Measurements from ENCODE around the gene SUPT6H. TPM values are rescaled to one million over a fixed set of nuclear protein-coding genes. Genes with fewer than 3 reads are reported as not detected.

The SUPT6H gene
- total and polyA plus RNA-seq, 9 of the 15 experiments (the other 6 are each of a cell fraction or from before 2014, with no cell fraction given): 1.7 to 77.7 (median 49.2) TPM

DNA sequence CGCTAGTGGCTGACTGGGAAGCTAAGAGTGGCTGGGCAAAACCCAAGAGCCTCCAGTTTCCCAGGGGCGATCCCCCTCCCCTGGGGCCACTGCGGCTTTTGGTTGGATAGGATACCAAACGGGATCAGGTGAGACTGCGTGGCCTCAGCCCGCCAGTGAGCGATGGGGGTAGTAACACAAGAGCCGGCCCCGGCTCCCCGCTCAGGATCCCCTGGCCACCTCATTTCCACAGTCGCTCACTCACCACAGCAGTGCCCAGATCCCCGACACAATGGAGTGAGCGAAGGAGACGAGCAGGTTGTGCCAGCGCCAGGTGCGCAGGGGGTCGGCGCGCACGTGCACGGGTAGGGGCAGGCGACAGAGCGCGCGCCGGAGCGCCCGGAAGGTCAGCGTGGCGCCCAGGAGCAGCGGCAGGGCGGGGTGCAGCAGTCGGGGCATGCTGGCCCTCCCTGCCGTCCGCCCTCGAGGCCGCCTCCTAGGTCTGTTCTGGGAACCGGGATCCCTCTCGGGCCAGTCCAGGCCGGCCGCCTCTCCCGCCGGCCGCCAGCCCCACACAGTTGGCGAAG is 63.7 kb downstream of the SUPT6H start (continued):
- TF ChIP-seq, protein P1, sequence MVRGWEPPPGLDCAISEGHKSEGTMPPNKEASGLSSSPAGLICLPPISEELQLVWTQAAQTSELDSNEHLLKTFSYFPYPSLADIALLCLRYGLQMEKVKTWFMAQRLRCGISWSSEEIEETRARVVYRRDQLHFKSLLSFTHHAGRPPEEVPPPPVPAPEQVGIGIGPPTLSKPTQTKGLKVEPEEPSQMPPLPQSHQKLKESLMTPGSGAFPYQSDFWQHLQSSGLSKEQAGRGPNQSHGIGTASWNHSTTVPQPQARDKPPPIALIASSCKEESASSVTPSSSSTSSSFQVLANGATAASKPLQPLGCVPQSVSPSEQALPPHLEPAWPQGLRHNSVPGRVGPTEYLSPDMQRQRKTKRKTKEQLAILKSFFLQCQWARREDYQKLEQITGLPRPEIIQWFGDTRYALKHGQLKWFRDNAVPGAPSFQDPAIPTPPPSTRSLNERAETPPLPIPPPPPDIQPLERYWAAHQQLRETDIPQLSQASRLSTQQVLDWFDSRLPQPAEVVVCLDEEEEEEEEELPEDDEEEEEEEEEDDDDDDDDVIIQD (CRISPR knock-in tag; IDR thresholded peaks at IDR 0.05): no peak; the same call in 1 of the 2 replicates
- TF ChIP-seq ZNF184 (CRISPR knock-in tag; IDR thresholded peaks at IDR 0.05) (no peak), DACH1 (IDR thresholded peaks at IDR 0.05; ENCODE audit: partially characterized antibody) (no peak), HNRNPL (IDR thresholded peaks at IDR 0.05; ENCODE audit: low read depth, low read length) (peak; percentile 90), MAFK (IDR thresholded peaks at IDR 0.05; ENCODE audit: low read length) (no peak), ZNF280A (IDR thresholded peaks at IDR 0.05; ENCODE audit: low read depth, partially characterized antibody) (no peak), CREB1 (IDR thresholded peaks at IDR 0.05) (peak; percentile 34; the same call in 1 of the 2 replicates), CREB1 (CRISPR knock-in tag; IDR thresholded peaks at IDR 0.05) (no peak), GTF2B (IDR thresholded peaks at IDR 0.05; ENCODE audit: extremely low read depth, insufficient read length) (no peak), DIDO1 (tag; IDR thresholded peaks at IDR 0.05; ENCODE audit: low read depth) (no peak), HES1 (IDR thresholded peaks at IDR 0.05; ENCODE audit: low read depth) (peak; percentile 79), EZH2 (IDR thresholded peaks at IDR 0.05; ENCODE audit: borderline replicate concordance, low read depth, low read length) (no peak), ZKSCAN3 (CRISPR knock-in tag; IDR thresholded peaks at IDR 0.05) (no peak), ZC3H4 (CRISPR knock-in tag; IDR thresholded peaks at IDR 0.05; ENCODE audit: borderline replicate concordance) (no peak), ZNF436 (CRISPR knock-in tag; IDR thresholded peaks at IDR 0.05) (no peak), SRSF3 (IDR thresholded peaks at IDR 0.05; ENCODE audit: insufficient read depth, low read length) (0 out of 2 replicates have a peak, but pooled peaks have one; percentile 29), MTF1 (CRISPR knock-in tag; IDR thresholded peaks at IDR 0.05; ENCODE audit: borderline replicate concordance) (no peak), HSF4 (CRISPR knock-in tag; IDR thresholded peaks at IDR 0.05; ENCODE audit: borderline replicate concordance) (no peak), POLR2AphosphoS5 (IDR thresholded peaks at IDR 0.05; ENCODE audit: control insufficient read depth, insufficient read depth, low read depth, low read length) (peak; percentile 73; the same call in 1 of the 2 replicates), SMAD3 (CRISPR knock-in tag; conservative IDR thresholded peaks at IDR 0.05) (no peak), RCOR1 (IDR thresholded peaks at IDR 0.05; ENCODE audit: borderline replicate concordance in 1 of 2, low read depth in 2 of 2, low read length in 2 of 2) (no peak)
- TF ChIP-seq, protein P2, sequence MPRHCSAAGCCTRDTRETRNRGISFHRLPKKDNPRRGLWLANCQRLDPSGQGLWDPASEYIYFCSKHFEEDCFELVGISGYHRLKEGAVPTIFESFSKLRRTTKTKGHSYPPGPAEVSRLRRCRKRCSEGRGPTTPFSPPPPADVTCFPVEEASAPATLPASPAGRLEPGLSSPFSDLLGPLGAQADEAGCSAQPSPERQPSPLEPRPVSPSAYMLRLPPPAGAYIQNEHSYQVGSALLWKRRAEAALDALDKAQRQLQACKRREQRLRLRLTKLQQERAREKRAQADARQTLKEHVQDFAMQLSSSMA (CRISPR knock-in tag; IDR thresholded peaks at IDR 0.05): no peak; the same call in 1 of the 2 replicates
- TF ChIP-seq, protein P3, sequence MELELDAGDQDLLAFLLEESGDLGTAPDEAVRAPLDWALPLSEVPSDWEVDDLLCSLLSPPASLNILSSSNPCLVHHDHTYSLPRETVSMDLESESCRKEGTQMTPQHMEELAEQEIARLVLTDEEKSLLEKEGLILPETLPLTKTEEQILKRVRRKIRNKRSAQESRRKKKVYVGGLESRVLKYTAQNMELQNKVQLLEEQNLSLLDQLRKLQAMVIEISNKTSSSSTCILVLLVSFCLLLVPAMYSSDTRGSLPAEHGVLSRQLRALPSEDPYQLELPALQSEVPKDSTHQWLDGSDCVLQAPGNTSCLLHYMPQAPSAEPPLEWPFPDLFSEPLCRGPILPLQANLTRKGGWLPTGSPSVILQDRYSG (tag; conservative IDR thresholded peaks at IDR 0.05; ENCODE audit: low read depth): no peak

Measured in K562 (cell line).